Stimulated activated CD8-positive, alpha-beta memory T cell treated with anti-CD3 and anti-CD28 coated beads, Interleukin-15, amount 100 ng/mL, for 1 hour (primary cell): Measurements from ENCODE around the gene ERC2.

Experiments
- DNase-seq: peaks from one replicate; pipeline ENCODE4 v3.0.0-alpha.2; 2020; ENCODE audit warnings: low read depth

ERC2 gene

GRCh38 chr3:56189536-56189935 lies 278.7 kb downstream of the ERC2 start:
- no peak for DNase-seq

DNA sequence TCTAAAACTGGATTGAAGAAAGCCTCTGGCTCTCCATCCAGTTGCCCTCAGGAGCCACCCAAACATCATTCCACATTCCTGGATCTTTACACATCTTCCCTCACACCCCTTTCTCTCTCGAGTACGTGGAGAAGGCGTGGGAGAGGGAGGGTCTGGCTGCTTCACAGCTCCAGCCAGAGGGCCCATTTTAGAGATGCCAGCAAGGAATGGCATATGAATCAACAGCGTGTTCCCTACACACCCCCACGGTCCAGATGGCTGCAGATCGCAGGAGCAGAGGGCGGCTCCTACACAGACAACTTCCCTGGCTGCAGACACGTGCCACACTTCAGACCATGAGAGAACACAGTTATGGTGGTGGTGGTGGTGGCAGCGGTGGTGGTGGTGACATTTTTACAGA lies 280.1 kb downstream of the ERC2 start:
- DNase-seq = no peak

DNA sequence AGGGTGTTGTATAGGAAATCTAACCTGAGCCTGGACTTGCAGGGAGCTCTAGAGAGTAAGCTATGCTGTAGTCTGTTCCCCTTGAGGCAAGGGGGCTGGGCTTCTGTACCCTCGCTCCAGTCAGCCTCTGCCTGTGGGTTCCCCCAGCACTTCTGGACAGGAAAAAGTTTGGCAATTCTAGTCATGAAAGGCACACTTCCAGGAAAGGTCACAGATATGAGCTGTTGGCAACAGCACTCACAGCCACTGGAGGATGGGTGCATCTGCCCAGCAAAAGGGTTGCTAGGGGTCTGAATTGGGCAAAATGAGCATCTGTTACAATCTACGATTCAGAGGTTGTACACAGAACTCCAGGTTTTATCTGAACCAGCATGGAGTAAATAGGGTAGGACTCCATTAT lies 281.2 kb downstream of the ERC2 start:
- DNase-seq = no peak

DNA sequence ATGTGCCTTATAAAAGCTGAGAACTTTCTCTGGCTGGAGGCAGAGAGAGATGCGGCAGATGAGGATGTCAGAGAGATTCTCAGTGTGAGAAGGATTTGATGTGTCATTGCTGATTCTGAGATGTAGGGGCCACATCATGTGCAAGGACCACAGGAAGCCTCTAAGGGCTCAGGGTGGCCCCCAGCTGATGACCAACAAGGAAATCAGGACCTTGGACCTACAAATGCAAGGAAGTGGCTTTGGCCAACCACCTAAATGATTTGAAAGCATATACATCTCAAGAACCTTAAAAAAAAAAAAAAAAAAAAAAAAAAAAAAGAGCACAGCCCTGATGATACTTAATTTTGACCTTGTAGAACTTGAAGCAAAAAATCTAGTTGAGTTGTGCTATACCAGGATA lies 282.4 kb downstream of the ERC2 start:
- DNase-seq = no peak

GRCh38 chr3:56183529-56183928 lies 284.7 kb downstream of the ERC2 start:
- DNase-seq = no peak

GRCh38 chr3:56180433-56180832 lies 287.8 kb downstream of the ERC2 start:
- no peak for DNase-seq

DNA sequence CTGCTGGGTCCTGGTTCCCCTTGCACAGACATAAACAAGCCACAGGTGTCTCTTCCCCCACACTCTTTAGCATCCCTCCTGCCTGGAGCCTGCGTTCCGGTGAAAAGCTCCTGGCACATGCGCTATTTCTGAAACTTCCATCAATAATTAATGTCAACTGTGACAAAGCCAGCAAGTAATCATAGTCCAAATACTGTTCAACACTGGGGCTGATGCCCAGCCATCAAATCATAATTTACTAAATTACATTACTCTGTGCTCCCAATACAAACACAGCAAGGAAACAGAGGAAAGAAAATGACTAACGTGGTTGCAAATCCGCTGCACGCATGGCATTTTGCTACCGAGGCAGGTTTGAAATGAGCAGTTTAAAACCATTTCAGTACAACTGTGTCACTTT lies 294.7 kb downstream of the ERC2 start:
- no peak for DNase-seq

GRCh38 chr3:56164436-56164835 lies 303.8 kb downstream of the ERC2 start:
- no peak for DNase-seq

GRCh38 chr3:56157693-56158362 lies 310.4 kb downstream of the ERC2 start:
- no peak for DNase-seq

DNA sequence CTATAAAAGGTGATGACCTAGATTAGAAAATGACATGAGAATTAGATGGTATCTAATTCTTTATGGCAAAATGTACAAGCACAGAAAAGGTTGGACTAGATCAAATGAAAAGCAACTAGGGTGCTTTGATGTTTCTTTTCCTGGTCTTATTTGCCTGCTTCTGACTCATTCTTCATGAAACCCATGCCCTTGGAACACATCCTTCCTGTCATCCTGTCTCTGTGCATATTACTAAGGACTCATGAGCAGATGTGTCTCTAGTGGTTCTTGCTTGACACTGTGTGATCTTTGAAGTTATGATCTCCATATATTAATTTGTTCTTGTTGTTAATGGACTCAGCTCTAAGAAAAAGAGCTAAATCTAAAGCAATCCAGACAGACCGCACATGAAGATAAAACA lies 314.0 kb downstream of the ERC2 start:
- no peak for DNase-seq

- DNase-seq = no peak
Measured at GRCh38 chr3:56147354-56147753, 320.9 kb downstream of the ERC2 start.

- no peak for DNase-seq
Measured at GRCh38 chr3:56145410-56145809, 322.9 kb downstream of the ERC2 start.

- DNase-seq = no peak
Measured at GRCh38 chr3:56144805-56145204, 323.5 kb downstream of the ERC2 start.

DNA sequence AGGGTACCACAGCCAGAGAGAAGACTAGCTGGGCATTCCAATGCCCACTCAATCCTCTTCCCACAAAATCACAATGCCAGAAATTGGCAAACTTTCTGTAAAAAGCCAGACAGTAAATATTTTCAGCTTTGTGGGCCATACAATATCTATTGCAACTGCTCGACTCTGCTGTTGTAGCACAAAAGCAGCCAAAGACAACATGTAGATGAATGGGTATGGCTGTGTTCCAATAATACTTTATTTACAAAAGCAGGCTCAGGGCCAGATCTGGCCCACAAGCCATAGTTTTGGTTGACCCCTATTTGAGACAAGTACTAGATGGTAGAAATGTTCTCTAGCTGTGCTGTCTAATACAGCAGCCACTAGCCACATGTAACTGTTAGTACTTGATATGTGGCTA lies 330.9 kb downstream of the ERC2 start:
- no peak for DNase-seq

DNA sequence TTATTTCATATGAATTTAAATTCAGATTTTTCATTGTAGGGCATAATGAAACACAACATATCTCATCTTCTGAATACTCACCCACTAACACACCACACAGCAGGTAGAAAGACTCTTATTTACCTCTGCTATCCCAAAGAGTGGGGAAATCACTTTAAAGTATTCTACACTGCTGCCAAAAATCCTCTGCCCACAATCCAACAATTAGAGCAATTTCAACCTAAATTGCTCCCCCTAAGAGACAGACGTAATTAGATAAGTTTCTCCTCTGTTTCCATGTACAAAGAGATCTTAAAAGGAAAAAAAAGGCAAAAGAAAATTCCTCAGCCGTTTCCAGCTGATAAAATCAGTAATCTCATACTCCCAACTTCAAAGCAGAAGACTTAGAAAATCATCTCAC lies 331.8 kb downstream of the ERC2 start:
- no peak for DNase-seq

- DNase-seq = no peak
Measured at GRCh38 chr3:56135941-56136340, 332.3 kb downstream of the ERC2 start.

GRCh38 chr3:56133423-56133822 lies 334.8 kb downstream of the ERC2 start:
- no peak for DNase-seq

- DNase-seq = no peak
Measured at GRCh38 chr3:56132762-56133161, 335.5 kb downstream of the ERC2 start.

GRCh38 chr3:56131974-56132590 lies 336.2 kb downstream of the ERC2 start:
- DNase-seq = no peak

- no peak for DNase-seq
Measured at GRCh38 chr3:56130036-56130435, 338.2 kb downstream of the ERC2 start.

GRCh38 chr3:56126632-56127031 lies 341.6 kb downstream of the ERC2 start:
- DNase-seq = no peak

- DNase-seq = no peak
Measured at GRCh38 chr3:56125358-56126005, 342.8 kb downstream of the ERC2 start.

DNA sequence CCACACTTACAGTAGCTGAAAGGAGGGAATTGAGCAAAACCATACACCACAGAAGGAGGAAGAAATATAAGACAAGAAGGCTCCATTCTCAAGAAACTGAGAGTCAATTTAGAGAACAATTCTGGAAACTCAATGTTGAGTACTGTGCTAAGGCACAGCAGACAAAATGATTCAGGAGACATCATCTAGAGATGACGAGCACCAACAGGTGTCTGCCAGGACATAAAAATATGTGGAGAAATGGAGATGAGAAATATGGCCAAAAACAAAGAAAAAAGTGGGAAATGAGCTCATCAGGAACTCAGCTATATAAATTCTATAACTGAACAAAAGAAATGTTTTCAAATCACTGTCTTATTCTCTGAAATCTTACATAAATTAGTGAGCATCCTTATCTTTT lies 343.7 kb downstream of the ERC2 start:
- DNase-seq = no peak

DNA sequence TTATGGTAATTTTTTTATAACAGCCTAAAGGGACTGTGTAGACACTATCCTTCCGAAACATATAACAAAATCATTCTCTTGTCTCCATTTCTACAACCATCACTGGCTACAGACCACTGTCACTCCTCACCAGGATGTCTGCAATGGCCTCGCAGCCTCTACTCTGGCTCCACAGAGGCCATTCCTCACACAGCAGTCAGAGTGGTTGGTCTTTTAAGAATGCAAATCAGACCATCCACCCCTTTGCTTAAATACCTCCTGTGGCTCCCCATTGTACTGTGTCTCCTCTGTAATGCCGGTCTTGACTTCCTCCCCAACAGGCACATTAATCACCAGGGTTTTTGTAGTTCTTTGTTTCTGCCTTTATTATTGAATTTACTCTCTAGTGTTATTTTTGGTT lies 344.8 kb downstream of the ERC2 start:
- no peak for DNase-seq
